Panc1 (cell line): ENCODE results near the gene CENPF.

Experiments
- SIN3A ChIP-seq: IDR thresholded peaks from 2 replicates; pipeline ENCODE4 v1.6.1; 2012; ENCODE audit warnings: low read depth, mild to moderate bottlenecking, low read length, moderate library complexity, borderline replicate concordance; ENCODE audit not compliant: insufficient read depth
- TF ChIP-seq, protein P1 (sequence below), 2 experiments: IDR thresholded peaks; 2 replicates each; pipeline ENCODE4 v1.6.1; 2011 to 2012; ENCODE audit warnings: low read depth in 2 of 2, control low read depth in 1 of 2, low read length in 1 of 2, mild to moderate bottlenecking in 1 of 2, moderate library complexity in 1 of 2; ENCODE audit not compliant: insufficient read depth in 1 of 2
- TF ChIP-seq, protein P2 (sequence below): fragments of 450-650 bp; IDR thresholded peaks from 2 replicates; pipeline ENCODE4 v1.5.1; 2017; ENCODE audit warnings: mild to moderate bottlenecking

DNA sequence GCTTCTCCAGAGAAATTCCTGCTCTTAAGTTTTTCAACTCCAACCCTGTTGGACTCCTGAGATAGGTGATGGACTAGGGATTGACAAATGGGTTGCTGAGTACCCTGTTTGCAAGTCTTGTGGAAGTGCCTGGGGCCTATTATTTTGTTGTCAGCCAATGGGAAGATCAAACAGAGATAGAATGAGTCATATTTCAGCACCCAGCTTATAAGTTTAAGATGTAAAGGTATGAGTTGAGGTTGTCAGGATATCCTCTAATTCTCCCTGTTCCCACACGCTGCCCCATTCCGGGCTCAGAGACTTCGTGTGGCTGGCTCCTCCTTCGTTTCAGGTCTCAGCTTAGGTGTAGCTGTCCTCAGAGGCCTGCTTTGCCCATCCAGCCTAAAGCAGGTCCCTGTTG, 91.8 kb downstream of the CENPF start:
- TF ChIP-seq, protein P1, sequence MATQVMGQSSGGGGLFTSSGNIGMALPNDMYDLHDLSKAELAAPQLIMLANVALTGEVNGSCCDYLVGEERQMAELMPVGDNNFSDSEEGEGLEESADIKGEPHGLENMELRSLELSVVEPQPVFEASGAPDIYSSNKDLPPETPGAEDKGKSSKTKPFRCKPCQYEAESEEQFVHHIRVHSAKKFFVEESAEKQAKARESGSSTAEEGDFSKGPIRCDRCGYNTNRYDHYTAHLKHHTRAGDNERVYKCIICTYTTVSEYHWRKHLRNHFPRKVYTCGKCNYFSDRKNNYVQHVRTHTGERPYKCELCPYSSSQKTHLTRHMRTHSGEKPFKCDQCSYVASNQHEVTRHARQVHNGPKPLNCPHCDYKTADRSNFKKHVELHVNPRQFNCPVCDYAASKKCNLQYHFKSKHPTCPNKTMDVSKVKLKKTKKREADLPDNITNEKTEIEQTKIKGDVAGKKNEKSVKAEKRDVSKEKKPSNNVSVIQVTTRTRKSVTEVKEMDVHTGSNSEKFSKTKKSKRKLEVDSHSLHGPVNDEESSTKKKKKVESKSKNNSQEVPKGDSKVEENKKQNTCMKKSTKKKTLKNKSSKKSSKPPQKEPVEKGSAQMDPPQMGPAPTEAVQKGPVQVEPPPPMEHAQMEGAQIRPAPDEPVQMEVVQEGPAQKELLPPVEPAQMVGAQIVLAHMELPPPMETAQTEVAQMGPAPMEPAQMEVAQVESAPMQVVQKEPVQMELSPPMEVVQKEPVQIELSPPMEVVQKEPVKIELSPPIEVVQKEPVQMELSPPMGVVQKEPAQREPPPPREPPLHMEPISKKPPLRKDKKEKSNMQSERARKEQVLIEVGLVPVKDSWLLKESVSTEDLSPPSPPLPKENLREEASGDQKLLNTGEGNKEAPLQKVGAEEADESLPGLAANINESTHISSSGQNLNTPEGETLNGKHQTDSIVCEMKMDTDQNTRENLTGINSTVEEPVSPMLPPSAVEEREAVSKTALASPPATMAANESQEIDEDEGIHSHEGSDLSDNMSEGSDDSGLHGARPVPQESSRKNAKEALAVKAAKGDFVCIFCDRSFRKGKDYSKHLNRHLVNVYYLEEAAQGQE (IDR thresholded peaks at IDR 0.05; ENCODE audit: insufficient read depth in 1 of 2, low read depth in 2 of 2, low read length in 1 of 2), result no peak
- TF ChIP-seq, protein P2, sequence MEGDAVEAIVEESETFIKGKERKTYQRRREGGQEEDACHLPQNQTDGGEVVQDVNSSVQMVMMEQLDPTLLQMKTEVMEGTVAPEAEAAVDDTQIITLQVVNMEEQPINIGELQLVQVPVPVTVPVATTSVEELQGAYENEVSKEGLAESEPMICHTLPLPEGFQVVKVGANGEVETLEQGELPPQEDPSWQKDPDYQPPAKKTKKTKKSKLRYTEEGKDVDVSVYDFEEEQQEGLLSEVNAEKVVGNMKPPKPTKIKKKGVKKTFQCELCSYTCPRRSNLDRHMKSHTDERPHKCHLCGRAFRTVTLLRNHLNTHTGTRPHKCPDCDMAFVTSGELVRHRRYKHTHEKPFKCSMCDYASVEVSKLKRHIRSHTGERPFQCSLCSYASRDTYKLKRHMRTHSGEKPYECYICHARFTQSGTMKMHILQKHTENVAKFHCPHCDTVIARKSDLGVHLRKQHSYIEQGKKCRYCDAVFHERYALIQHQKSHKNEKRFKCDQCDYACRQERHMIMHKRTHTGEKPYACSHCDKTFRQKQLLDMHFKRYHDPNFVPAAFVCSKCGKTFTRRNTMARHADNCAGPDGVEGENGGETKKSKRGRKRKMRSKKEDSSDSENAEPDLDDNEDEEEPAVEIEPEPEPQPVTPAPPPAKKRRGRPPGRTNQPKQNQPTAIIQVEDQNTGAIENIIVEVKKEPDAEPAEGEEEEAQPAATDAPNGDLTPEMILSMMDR, result no peak
- TF ChIP-seq SIN3A, result no peak
